HG02970 (cell line): Measurements from ENCODE around the gene ADSL.

ENCODE experiments used
- ATAC-seq: cut with Tn5 transposase; IDR thresholded peaks from one replicate; pipeline ENCODE4 v1.9.1; 2021; ENCODE audit warnings: mild to moderate bottlenecking, moderate library complexity, moderate number of reproducible peaks; ENCODE audit not compliant: unreplicated experiment, low FRiP score

The ADSL gene

GRCh38 chr22:40433416-40434090, 87.3 kb downstream of the ADSL start:
- no peak for ATAC-seq

DNA sequence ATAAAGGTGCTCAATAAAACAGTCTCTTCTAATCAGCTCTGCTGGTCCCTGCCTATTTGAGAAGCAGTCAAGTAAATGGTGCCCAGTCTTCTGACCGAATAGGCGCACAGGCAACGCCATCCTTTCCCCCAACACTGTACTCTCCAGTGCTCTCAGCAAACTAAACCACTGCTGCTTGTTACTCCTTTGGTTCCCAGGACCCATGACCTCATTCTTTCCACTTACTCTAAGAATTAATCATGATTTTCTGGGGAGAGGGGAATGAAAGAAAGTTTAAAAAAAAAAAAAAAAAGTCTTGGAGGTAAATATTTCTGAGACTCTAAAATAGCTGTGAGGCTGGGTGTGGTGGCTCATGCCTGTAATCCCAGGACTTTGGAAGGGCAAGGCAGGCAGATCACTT, 87.8 kb downstream of the ADSL start:
- no peak for ATAC-seq

DNA sequence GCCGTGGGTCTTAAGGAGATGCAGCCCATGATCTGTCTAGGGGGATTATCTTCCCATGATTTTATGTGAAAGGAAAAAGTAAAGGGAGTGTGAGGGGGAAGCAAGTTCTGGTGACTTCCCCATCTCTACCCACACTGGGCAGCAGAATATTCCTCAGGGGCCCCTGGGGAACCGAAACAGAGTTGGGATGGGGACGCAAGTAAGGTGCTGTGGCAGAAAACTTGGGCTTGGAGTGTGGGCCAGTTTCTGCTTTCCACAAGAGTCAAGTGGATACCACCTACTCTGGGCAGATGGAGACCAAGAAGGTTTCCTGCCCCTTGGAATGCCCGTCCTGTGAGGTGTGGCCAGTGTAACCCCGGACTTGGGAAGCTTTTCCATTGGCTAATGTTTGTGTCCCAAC, 88.4 kb downstream of the ADSL start:
- ATAC-seq = no peak

DNA sequence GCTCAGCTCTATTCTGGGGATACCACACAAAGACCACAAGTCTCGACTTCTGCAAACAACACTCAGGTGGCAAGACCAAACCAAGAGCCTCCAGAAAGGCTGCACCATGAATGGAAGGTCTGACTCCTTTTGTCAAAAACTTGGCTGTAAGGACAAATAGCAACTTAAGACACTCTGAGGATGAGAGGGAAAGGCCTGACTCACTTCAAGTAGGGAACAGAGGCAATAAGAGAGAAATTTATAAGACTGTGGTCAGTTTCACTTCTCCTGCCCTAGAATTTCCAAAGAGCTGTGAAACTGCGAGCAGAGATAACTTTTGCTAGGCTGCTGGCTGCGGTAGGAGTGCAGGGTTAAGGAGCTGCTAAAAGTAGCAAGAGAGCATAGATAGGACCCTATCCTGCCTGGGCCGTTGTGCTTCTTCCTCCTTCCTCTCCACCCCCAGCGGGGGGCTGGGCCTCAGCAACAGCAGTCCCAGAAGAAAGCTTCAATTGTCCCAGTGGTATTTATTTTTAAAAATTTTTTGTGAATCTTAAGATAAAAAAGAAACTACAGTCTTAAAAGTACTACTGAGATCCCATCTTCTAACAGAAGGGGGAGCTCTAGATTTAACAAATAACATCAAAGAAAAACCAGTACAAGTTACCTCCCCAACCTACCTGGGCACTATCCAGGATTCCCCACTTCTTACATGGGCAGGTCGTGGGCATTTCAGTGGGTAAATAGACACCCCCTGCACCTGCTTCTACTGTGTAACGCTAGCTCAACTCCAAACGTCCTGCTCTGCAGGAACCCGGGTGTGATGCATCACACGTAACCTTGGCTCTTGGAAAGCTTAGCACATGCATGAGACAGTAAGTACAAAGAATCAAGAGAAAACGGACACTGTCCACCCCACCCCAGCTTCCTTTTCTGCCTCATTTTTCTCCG, 90.5 kb downstream of the ADSL start:
- peak; percentile 55 for ATAC-seq
